HepG2 (cell line): ENCODE measurements around the gene BEAN1. TPM values are rescaled to one million over a fixed set of nuclear protein-coding genes. Genes with fewer than 3 reads are reported as not detected.

ENCODE experiments used
- ARHGAP35 ChIP-seq: sonication (generic); formaldehyde crosslinking; IDR thresholded peaks from 2 replicates; pipeline ENCODE4 v1.9.0; 2022; ENCODE audit warnings: mild to moderate bottlenecking, inconsistent platforms, moderate library complexity, missing genetic modification reagents, borderline replicate concordance
- ATAD3A ChIP-seq: sonication (generic); formaldehyde crosslinking; IDR thresholded peaks from 2 replicates; pipeline ENCODE4 v1.4.0; 2020; ENCODE audit warnings: missing genetic modification reagents
- CREBL2 ChIP-seq: sonication (generic); formaldehyde crosslinking; IDR thresholded peaks from 2 replicates; pipeline ENCODE4 v1.8.1; 2023; ENCODE audit warnings: missing genetic modification reagents, mild to moderate bottlenecking, borderline replicate concordance
- FOXO1 ChIP-seq: sonication (generic); formaldehyde crosslinking; IDR thresholded peaks from 2 replicates; pipeline ENCODE4 v1.4.0; 2020; ENCODE audit warnings: missing genetic modification reagents
- HDAC6 ChIP-seq: fragments of 200-600 bp; sonication (generic); IDR thresholded peaks from 2 replicates; pipeline ENCODE4 v1.7.0; 2017; ENCODE audit warnings: mild to moderate bottlenecking, antibody characterized with exemption, low read length, low read depth
- HNRNPK ChIP-seq: fragments of 200-400 bp; formaldehyde crosslinking; IDR thresholded peaks from 2 replicates; pipeline ENCODE4 v1.6.1; 2018; ENCODE audit warnings: low read length, low read depth, moderate library complexity, mild to moderate bottlenecking; ENCODE audit not compliant: poor library complexity, severe bottlenecking
- IKZF4 ChIP-seq: sonication (generic); formaldehyde crosslinking; IDR thresholded peaks from 2 replicates; pipeline ENCODE4 v1.5.1; 2020; ENCODE audit warnings: borderline replicate concordance, mild to moderate bottlenecking, low read depth, missing genetic modification reagents; ENCODE audit errors: not compliant biosample characterization
- MXI1 ChIP-seq: IDR thresholded peaks from 3 replicates; pipeline ENCODE4 v1.6.1; 2012; ENCODE audit warnings: low read depth, low read length, inconsistent platforms, borderline replicate concordance
- NFE2L1 ChIP-seq: sonication (generic); formaldehyde crosslinking; IDR thresholded peaks from 2 replicates; pipeline ENCODE4 v1.4.0; 2020; ENCODE audit warnings: missing genetic modification reagents, mild to moderate bottlenecking, borderline replicate concordance
- NFIC ChIP-seq: IDR thresholded peaks from 2 replicates; pipeline ENCODE4 v1.6.1; 2012; ENCODE audit warnings: mild to moderate bottlenecking, low read length, inconsistent platforms
- PHF20 ChIP-seq: sonication (generic); formaldehyde crosslinking; IDR thresholded peaks from 2 replicates; pipeline ENCODE4 v1.5.0; 2020; ENCODE audit warnings: mild to moderate bottlenecking, missing genetic modification reagents
- PHF8 ChIP-seq: sonication (generic); formaldehyde crosslinking; IDR thresholded peaks from 2 replicates; pipeline ENCODE4 v1.5.0; 2020; ENCODE audit warnings: missing genetic modification reagents
- REPIN1 ChIP-seq: sonication (generic); formaldehyde crosslinking; IDR thresholded peaks from 2 replicates; pipeline ENCODE4 v1.8.0; 2022; ENCODE audit warnings: missing genetic modification reagents, low read depth, mild to moderate bottlenecking, borderline replicate concordance
- SAFB2 ChIP-seq: sonication (generic); formaldehyde crosslinking; IDR thresholded peaks from 2 replicates; pipeline ENCODE4 v1.5.1; 2020; ENCODE audit warnings: missing genetic modification reagents, low read depth, mild to moderate bottlenecking, borderline replicate concordance
- SAP130 ChIP-seq: IDR thresholded peaks from 2 replicates; pipeline ENCODE4 v1.6.1; 2016; ENCODE audit warnings: low read depth
- SOX5 ChIP-seq: IDR thresholded peaks from 2 replicates; pipeline ENCODE4 v1.6.1; 2016; ENCODE audit warnings: borderline replicate concordance
- ZBTB39 ChIP-seq: sonication (generic); formaldehyde crosslinking; IDR thresholded peaks from 2 replicates; pipeline ENCODE4 v1.5.0; 2020; ENCODE audit warnings: missing genetic modification reagents
- ZBTB43 ChIP-seq: sonication (generic); formaldehyde crosslinking; conservative IDR thresholded peaks from 2 replicates; pipeline ENCODE4 v1.4.0; 2020; ENCODE audit warnings: missing genetic modification reagents
- ZBTB7A ChIP-seq: sonication (generic); formaldehyde crosslinking; IDR thresholded peaks from 2 replicates; pipeline ENCODE4 v1.8.0; 2022; ENCODE audit warnings: mild to moderate bottlenecking, missing genetic modification reagents
- ZNF205 ChIP-seq: IDR thresholded peaks from 2 replicates; pipeline ENCODE4 v1.6.1; 2018; ENCODE audit warnings: missing biosample characterization, missing genetic modification reagents
- ZNF263 ChIP-seq: sonication (generic); formaldehyde crosslinking; IDR thresholded peaks from 2 replicates; pipeline ENCODE4 v1.4.0; 2020; ENCODE audit warnings: missing genetic modification reagents
- ZNF33B ChIP-seq: sonication (generic); formaldehyde crosslinking; IDR thresholded peaks from 2 replicates; pipeline ENCODE4 v1.5.1; 2020; ENCODE audit warnings: mild to moderate bottlenecking, missing genetic modification reagents
- ZNF547 ChIP-seq: sonication (generic); formaldehyde crosslinking; IDR thresholded peaks from 2 replicates; pipeline ENCODE4 v1.5.1; 2020; ENCODE audit warnings: mild to moderate bottlenecking, missing genetic modification reagents
- ZNF564 ChIP-seq: sonication (generic); formaldehyde crosslinking; IDR thresholded peaks from 2 replicates; pipeline ENCODE4 v1.8.1; 2023; ENCODE audit warnings: mild to moderate bottlenecking, missing genetic modification reagents
- ZNF567 ChIP-seq: sonication (generic); formaldehyde crosslinking; IDR thresholded peaks from 2 replicates; pipeline ENCODE4 v1.8.1; 2023; ENCODE audit warnings: mild to moderate bottlenecking, missing genetic modification reagents, borderline replicate concordance
- ZNF589 ChIP-seq: sonication (generic); formaldehyde crosslinking; conservative IDR thresholded peaks from 2 replicates; pipeline ENCODE4 v1.8.0; 2022; ENCODE audit warnings: mild to moderate bottlenecking, moderate library complexity, missing genetic modification reagents
- ZNF782 ChIP-seq: sonication (generic); formaldehyde crosslinking; IDR thresholded peaks from 2 replicates; pipeline ENCODE4 v1.4.0; 2020; ENCODE audit warnings: missing genetic modification reagents, mild to moderate bottlenecking, borderline replicate concordance
- polyA plus RNA-seq, 8 experiments: library from polyadenylated mRNA; depleted of rRNA in 3 of 8; stranded (reverse) in 7 of 8; unstranded in 1 of 8; fragments of >200 nt; fragmentation: Illumina TruSeq in 4 of 8; extraction: Trizol in 4 of 8; gene quantifications; 2 replicates each; pipeline versions ENCODE4 v1.2.1 to v1.2.3, GENCODE V29; 2011 to 2016; ENCODE audit warnings: low read depth in 4 of 8, missing spikeins in 1 of 8, mixed read lengths in 1 of 8; ENCODE audit not compliant: insufficient read depth in 1 of 8
- total RNA-seq, 5 experiments: library from RNA; depleted of rRNA; stranded (reverse); fragments of >200 nt; fragmentation: Illumina TruSeq; extraction: Trizol; gene quantifications; 2 replicates each; pipeline ENCODE4 v1.2.3, GENCODE V29; 2016; ENCODE audit warnings: low read depth in 1 of 5

BEAN1 gene
- total and polyA plus RNA-seq, 2 of the 13 experiments (the other 11 are each of a cell fraction or from before 2014, with no cell fraction given) = 0.53 to 1.4 TPM

- no peak for TF ChIP-seq ARHGAP35 (CRISPR knock-in tag)
- TF ChIP-seq ZNF263 (CRISPR knock-in tag) = no peak
- no peak for TF ChIP-seq HDAC6
- peak; percentile 51; the same call in 1 of the 2 replicates for TF ChIP-seq CREBL2
- TF ChIP-seq FOXO1 = 0 out of 2 replicates have a peak, but pooled peaks have one; percentile 31
- no peak for TF ChIP-seq MXI1
- no peak for TF ChIP-seq ZNF567 (CRISPR knock-in tag)
- TF ChIP-seq ZNF547 (CRISPR knock-in tag) = 0 out of 2 replicates have a peak, but pooled peaks have one; percentile 17
- TF ChIP-seq ZBTB39 (CRISPR knock-in tag) = no peak
- TF ChIP-seq PHF20 (CRISPR knock-in tag) = no peak
- TF ChIP-seq ZBTB43 (CRISPR knock-in tag) = no peak
- TF ChIP-seq SAP130 (CRISPR knock-in tag) = peak; percentile 20; the same call in 1 of the 2 replicates
- no peak for TF ChIP-seq ZNF205 (CRISPR knock-in tag)
- no peak for TF ChIP-seq SOX5 (CRISPR knock-in tag)
- no peak for TF ChIP-seq PHF8 (CRISPR knock-in tag)
- 0 out of 2 replicates have a peak, but pooled peaks have one; percentile 52 for TF ChIP-seq ATAD3A
- TF ChIP-seq IKZF4 = peak; percentile 28
- no peak for TF ChIP-seq REPIN1
- 0 out of 2 replicates have a peak, but pooled peaks have one; percentile 32 for TF ChIP-seq ZNF782 (CRISPR knock-in tag)
- no peak for TF ChIP-seq ZNF564 (CRISPR knock-in tag)
- no peak for TF ChIP-seq ZNF33B
- TF ChIP-seq NFE2L1 (CRISPR knock-in tag) = no peak
- no peak for TF ChIP-seq HNRNPK
- no peak for TF ChIP-seq ZNF589 (CRISPR knock-in tag)
- TF ChIP-seq SAFB2 (CRISPR knock-in tag) = no peak; the same call in 1 of the 2 replicates
- no peak for TF ChIP-seq NFIC
- 0 out of 2 replicates have a peak, but pooled peaks have one; percentile 55 for TF ChIP-seq ZBTB7A (CRISPR knock-in tag)
These were observed 721 bp upstream of the BEAN1 start (continued) for GRCh38 chr16:66426112-66427035.
